H1 (cell line): Measurements from ENCODE around the gene GRM5. TPM values are rescaled to one million over a fixed set of nuclear protein-coding genes. Genes with fewer than 3 reads are reported as not detected.
"Not testable (repeated sequence)": the region's sequence is repeated elsewhere in the genome, so short reads cannot be mapped to it uniquely, and the experiment has no call there.

Experiments
- CTCF ChIA-PET: fragments of 300-600 bp; sonication (Branson Sonifier 250); formaldehyde crosslinking; loops from one replicate; lab custom pipeline; 2021; ENCODE audit not compliant: partially characterized antibody; lab: Charles Lee
- POLR2A ChIA-PET: fragments of 300-600 bp; sonication (Branson Sonifier 250); formaldehyde crosslinking; loops from one replicate; lab custom pipeline; 2021; ENCODE audit warnings: inconsistent platforms; ENCODE audit not compliant: partially characterized antibody; lab: Charles Lee
- DNase-seq, 2 experiments: peaks; one replicate each; pipeline versions ENCODE4 v3.0.0 to v3.0.0-alpha.2; 2010 to 2022; ENCODE audit warnings: low spot score in 2 of 2, low read depth in 1 of 2, mixed read lengths in 1 of 2
- FAIRE-seq: peaks from 2 replicates; lab custom pipeline; 2011; peaks lifted over from hg19 to GRCh38; lab: Jason Lieb, UNC
- H2AFZ ChIP-seq: 2 replicates; pipeline ENCODE4 v1.8.1; 2012; ENCODE audit warnings: low read length, inconsistent platforms
- H2AK5ac ChIP-seq: 2 replicates; pipeline ENCODE4 v1.6.1; 2013; ENCODE audit warnings: low read depth, low read length
- H2BK120ac ChIP-seq: replicated peaks from 2 replicates; pipeline ENCODE3; 2013; ENCODE audit warnings: low read depth, low read length, inconsistent platforms
- H2BK12ac ChIP-seq: 2 replicates; pipeline ENCODE4 v1.6.1; 2013; ENCODE audit warnings: low read depth, low read length
- H2BK15ac ChIP-seq: 2 replicates; pipeline ENCODE4 v1.6.1; 2013; ENCODE audit warnings: low read length
- H2BK20ac ChIP-seq: 2 replicates; pipeline ENCODE4 v1.6.1; 2013; ENCODE audit warnings: low read length
- H2BK5ac ChIP-seq: 2 replicates; pipeline ENCODE4 v1.6.1; 2013; ENCODE audit warnings: low read depth, low read length
- H3K14ac ChIP-seq: 2 replicates; pipeline ENCODE4 v1.6.1; 2013; ENCODE audit warnings: inconsistent platforms; ENCODE audit not compliant: insufficient read length
- H3K18ac ChIP-seq: 2 replicates; pipeline ENCODE4 v1.6.1; 2013; ENCODE audit warnings: low read length; ENCODE audit errors: extremely low read depth
- H3K23ac ChIP-seq: 2 replicates; pipeline ENCODE4 v1.6.1; 2013; ENCODE audit warnings: inconsistent platforms; ENCODE audit not compliant: insufficient read length
- H3K23me2 ChIP-seq: 2 replicates; pipeline ENCODE4 v1.6.1; 2013; ENCODE audit warnings: low read depth, low read length
- H3K27ac ChIP-seq: 2 replicates; pipeline ENCODE4 v1.6.1; 2011; ENCODE audit warnings: low read depth, low read length, inconsistent platforms
- H3K27me3 ChIP-seq, 4 experiments: replicated peaks in 1 of 4; 1 replicate in 1 of 4; 2 replicates in 3 of 4; pipeline versions ENCODE4 v1.6.1 to v1.8.1; 2011 to 2013; ENCODE audit warnings: low read length in 3 of 4, mild to moderate bottlenecking in 3 of 4, inconsistent platforms in 2 of 4, mixed read lengths in 2 of 4, moderate library complexity in 1 of 4; ENCODE audit not compliant: control insufficient read depth in 3 of 4, insufficient read depth in 3 of 4; ENCODE audit errors: extremely low read depth in 1 of 4
- H3K36me3 ChIP-seq, 4 experiments: 2 replicates each; pipeline versions ENCODE4 v1.6.1 to v1.8.1; 2011 to 2013; ENCODE audit warnings: mild to moderate bottlenecking in 4 of 4, low read length in 3 of 4, moderate library complexity in 2 of 4, control low read depth in 1 of 4, inconsistent platforms in 1 of 4; ENCODE audit not compliant: insufficient read depth in 4 of 4, control insufficient read depth in 2 of 4
- H3K4ac ChIP-seq: replicated peaks from 2 replicates; pipeline ENCODE3; 2013; ENCODE audit warnings: low read length, low read depth, mixed read lengths, inconsistent platforms; ENCODE audit not compliant: insufficient read length
- H3K4me1 ChIP-seq, 4 experiments: replicated peaks in 1 of 4; 1 replicate in 1 of 4; 2 replicates in 3 of 4; pipeline versions ENCODE4 v1.6.1 to v1.8.1; 2011 to 2013; ENCODE audit warnings: low read length in 3 of 4, inconsistent platforms in 2 of 4, mixed read lengths in 1 of 4; ENCODE audit not compliant: insufficient read depth in 4 of 4, control insufficient read depth in 3 of 4
- H3K4me2 ChIP-seq, 2 experiments: 2 replicates each; pipeline versions ENCODE4 v1.6.1 to v1.8.1; 2011 to 2013; ENCODE audit warnings: low read depth in 2 of 2, low read length in 2 of 2, control low read depth in 1 of 2, inconsistent platforms in 1 of 2, mild to moderate bottlenecking in 1 of 2; ENCODE audit not compliant: insufficient read depth in 1 of 2
- H3K4me3 ChIP-seq, 4 experiments: fragments of 200-600, 300-600 bp in 1 of 4; sonication (generic), shearing (Covaris generic), sonication (Bioruptor Twin) in 1 of 4; 2 replicates each; pipeline versions ENCODE4 v1.5.1 to v1.8.1; 2011 to 2016; ENCODE audit warnings: low read length in 4 of 4, low read depth in 3 of 4, control low read depth in 2 of 4, inconsistent platforms in 2 of 4, mild to moderate bottlenecking in 2 of 4, mixed read lengths in 1 of 4, moderate library complexity in 1 of 4; ENCODE audit not compliant: insufficient read depth in 2 of 4; ENCODE audit errors: extremely low read depth in 1 of 4
- H3K56ac ChIP-seq: replicated peaks from 2 replicates; pipeline ENCODE3; 2013; ENCODE audit warnings: low read depth, mild to moderate bottlenecking, mixed read lengths, low read length, inconsistent platforms; ENCODE audit not compliant: insufficient read length
- H3K79me1 ChIP-seq: 2 replicates; pipeline ENCODE4 v1.6.1; 2013; ENCODE audit warnings: low read depth, low read length, control low read depth
- H3K79me2 ChIP-seq, 2 experiments: 2 replicates each; pipeline versions ENCODE4 v1.6.1 to v1.8.1; 2012 to 2013; ENCODE audit warnings: low read length in 2 of 2, mild to moderate bottlenecking in 2 of 2, inconsistent platforms in 1 of 2; ENCODE audit not compliant: insufficient read depth in 2 of 2, control insufficient read depth in 1 of 2
- H3K9ac ChIP-seq, 4 experiments: replicated peaks in 1 of 4; 1 replicate in 1 of 4; 2 replicates in 3 of 4; pipeline versions ENCODE4 v1.6.1 to v1.8.1; 2011 to 2013; ENCODE audit warnings: low read depth in 3 of 4, low read length in 3 of 4, control low read depth in 2 of 4, mild to moderate bottlenecking in 2 of 4, moderate library complexity in 2 of 4, inconsistent platforms in 1 of 4; ENCODE audit errors: extremely low read depth in 1 of 4
- H3K9me3 ChIP-seq, 2 experiments: 2 replicates each; pipeline versions ENCODE4 v1.6.1 to v1.8.1; 2012 to 2013; ENCODE audit warnings: mild to moderate bottlenecking in 2 of 2, moderate library complexity in 2 of 2, control low read depth in 1 of 2, inconsistent platforms in 1 of 2, low read depth in 1 of 2, low read length in 1 of 2, mixed read lengths in 1 of 2; ENCODE audit not compliant: insufficient read depth in 2 of 2
- H4K20me1 ChIP-seq, 2 experiments: replicated peaks in 1 of 2; 2 replicates each; pipeline versions ENCODE3 to v1.8.1; 2011 to 2013; ENCODE audit warnings: inconsistent platforms in 2 of 2, low read length in 2 of 2, mild to moderate bottlenecking in 1 of 2; ENCODE audit not compliant: insufficient read depth in 2 of 2, control insufficient read depth in 1 of 2
- H4K5ac ChIP-seq: 2 replicates; pipeline ENCODE4 v1.6.1; 2013; ENCODE audit warnings: low read length, low read depth, mixed read lengths, inconsistent platforms; ENCODE audit not compliant: insufficient read length
- H4K8ac ChIP-seq: 2 replicates; pipeline ENCODE4 v1.8.0; 2013; ENCODE audit warnings: mild to moderate bottlenecking, moderate library complexity, low read length, inconsistent platforms; ENCODE audit not compliant: insufficient read depth; ENCODE audit errors: extremely low read depth
- H4K91ac ChIP-seq: replicated peaks from 2 replicates; pipeline ENCODE3; 2013; ENCODE audit warnings: low read length, mixed read lengths, inconsistent platforms; ENCODE audit not compliant: insufficient read length
- MAX ChIP-seq: IDR thresholded peaks from 2 replicates; pipeline ENCODE4 v1.6.1; 2012; ENCODE audit warnings: inconsistent platforms
- SIN3A ChIP-seq, 2 experiments: IDR thresholded peaks in 1 of 2; conservative IDR thresholded peaks in 1 of 2; 2 replicates each; pipeline ENCODE4 v1.6.1; 2011 to 2012; ENCODE audit warnings: low read length in 2 of 2, improper control_type of control experiment in 1 of 2, low read depth in 1 of 2, mild to moderate bottlenecking in 1 of 2
- WGBS, 2 experiments: shearing (Covaris generic) in 1 of 2; methylation state at CpG; one replicate each; pipeline versions ENCODE4 v1.1.6 to v1.1.7; 2013 to 2015; ENCODE audit warnings: low lambda C conversion rate in 2 of 2, mixed read lengths in 2 of 2, inconsistent platforms in 1 of 2, low coverage in 1 of 2, missing lambda C conversion rate in 1 of 2; ENCODE audit not compliant: insufficient replicate concordance in 2 of 2, insufficient coverage in 1 of 2, insufficient read length in 1 of 2; ENCODE audit errors: extremely low coverage in 1 of 2, missing lambda C conversion rate in 1 of 2; 5-methylcytosine and 5-hydroxymethylcytosine counted together
- polyA plus RNA-seq, 7 experiments: library from polyadenylated mRNA; depleted of rRNA in 3 of 7; stranded (reverse) in 5 of 7; unstranded in 2 of 7; fragments of >200 nt in 5 of 7; fragments of 200-250 nt in 2 of 7; gene quantifications; 1 replicate in 5 of 7; 2 replicates in 1 of 7; 4 replicates in 1 of 7; pipeline versions ENCODE4 v1.2.1 to v1.2.3, GENCODE V29; 2011 to 2013; ENCODE audit warnings: missing spikeins in 2 of 7, mixed read lengths in 2 of 7
- total RNA-seq: library from RNA; stranded (reverse); fragmentation: NEBNext Ultra II Directional; extraction: Animal tissue kit (Norgen Biotek cat#: 25700); gene quantifications from 2 replicates; pipeline ENCODE4 v1.2.1, GENCODE V29; 2021
- TF ChIP-seq, protein P1 (sequence below): IDR thresholded peaks from 2 replicates; pipeline ENCODE4 v1.6.1; 2012; ENCODE audit warnings: inconsistent platforms

Gene GRM5
- total and polyA plus RNA-seq, 2 of the 8 experiments (the other 6 are each of a cell fraction or from before 2014, with no cell fraction given): 0.15 to 0.43 TPM

GRCh38 chr11:89062771-89063298 is 2.9 kb downstream of the GRM5 start:
- H3K14ac ChIP-seq, H2AK5ac ChIP-seq, POLR2A ChIA-PET, H3K79me1 ChIP-seq, H4K8ac ChIP-seq, H4K5ac ChIP-seq, H2BK15ac ChIP-seq, H2BK20ac ChIP-seq, H3K18ac ChIP-seq, H2BK12ac ChIP-seq, H3K27ac ChIP-seq, H3K79me2 ChIP-seq, H2AFZ ChIP-seq, H2BK120ac ChIP-seq, H3K36me3 ChIP-seq, H4K91ac ChIP-seq, H3K56ac ChIP-seq, H3K23ac ChIP-seq, H3K4ac ChIP-seq, H3K9ac ChIP-seq, H3K23me2 ChIP-seq, H2BK5ac ChIP-seq, H3K9me3 ChIP-seq, H3K4me1 ChIP-seq, H4K20me1 ChIP-seq: not testable (repeated sequence)
- FAIRE-seq (peak; percentile 63), DNase-seq (peak in 1 of 2 experiments; percentile 59)
- TF ChIP-seq MAX (peak; percentile 47; the same call in 1 of the 2 replicates), SIN3A (conservative IDR thresholded peaks at IDR 0.05 in 1 of 2, IDR thresholded peaks at IDR 0.05 in 1 of 2; ENCODE audit: low read depth in 1 of 2, low read length in 2 of 2) (0 out of 4 replicates have a peak, but pooled peaks of 1 of the 2 experiments have one; percentile 27)
- TF ChIP-seq, protein P1, sequence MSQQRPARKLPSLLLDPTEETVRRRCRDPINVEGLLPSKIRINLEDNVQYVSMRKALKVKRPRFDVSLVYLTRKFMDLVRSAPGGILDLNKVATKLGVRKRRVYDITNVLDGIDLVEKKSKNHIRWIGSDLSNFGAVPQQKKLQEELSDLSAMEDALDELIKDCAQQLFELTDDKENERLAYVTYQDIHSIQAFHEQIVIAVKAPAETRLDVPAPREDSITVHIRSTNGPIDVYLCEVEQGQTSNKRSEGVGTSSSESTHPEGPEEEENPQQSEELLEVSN: peak; percentile 78
- peak overlapping the region; percentile 71 to 81 for H3K4me2 ChIP-seq
- peak overlapping the region; percentile 15 to 52 (median 24); a peak in 3 of 8 replicates for H3K4me3 ChIP-seq
- 5% methylated on average over 16 of the region's 25 CpGs; no CpG with 5 or more reads in 1 of the 2 experiments for whole genome bisulfite sequencing, 2 experiments
- CTCF ChIA-PET: interaction anchor here (0.7 to 1.4 kb wide), 2 partner anchors 519 to 562 kb away, joined by 3 read pairs; no protein-coding TSS in a partner anchor
- peaks cover 10 to 48% (median 33%) of the 10 kb centered on the region in 4 experiments for H3K27me3 ChIP-seq
